SU-DHL-6 (cell line): ENCODE measurements around the gene SYNRG.

Source experiments
- H2AFZ ChIP-seq: fragments of 200-600 bp; sonication (generic); 2 replicates; pipeline ENCODE4 v1.6.1; 2014; ENCODE audit warnings: low read depth, mild to moderate bottlenecking, moderate library complexity, mixed read lengths, antibody characterized with exemption, low read length; ENCODE audit not compliant: severe bottlenecking
- H3F3A ChIP-seq: fragments of 200-600 bp; shearing (Covaris generic); 2 replicates; pipeline ENCODE4 v1.6.0; 2016; ENCODE audit warnings: antibody characterized with exemption, mild to moderate bottlenecking; ENCODE audit not compliant: insufficient read depth
- H3K27ac ChIP-seq: fragments of 200-600 bp; sonication (generic); 2 replicates; pipeline ENCODE4 v1.5.1; 2016; ENCODE audit warnings: low read depth, mild to moderate bottlenecking, low read length, moderate library complexity, mixed read lengths
- H3K27me3 ChIP-seq: fragments of 200-600 bp; sonication (generic), shearing (Covaris generic); 2 replicates; pipeline ENCODE4 v1.6.0; 2014; ENCODE audit warnings: mild to moderate bottlenecking, low read length
- H3K36me3 ChIP-seq: fragments of 200-600 bp; sonication (generic); 2 replicates; pipeline ENCODE4 v1.6.1; 2014; ENCODE audit warnings: mild to moderate bottlenecking, low read length, mixed read lengths
- H3K4me2 ChIP-seq: fragments of 300-600, 200-600 bp; shearing (Covaris generic), sonication (generic); 2 replicates; pipeline ENCODE4 v1.6.0; 2014; ENCODE audit warnings: low read length, low read depth, mild to moderate bottlenecking; ENCODE audit not compliant: poor library complexity, severe bottlenecking
- H3K4me3 ChIP-seq: fragments of 200-600 bp; sonication (generic); 2 replicates; pipeline ENCODE4 v1.5.1; 2014; ENCODE audit warnings: antibody characterized with exemption, low read length, mild to moderate bottlenecking, mixed read lengths; ENCODE audit not compliant: insufficient read depth, poor library complexity, severe bottlenecking
- H3K79me2 ChIP-seq: fragments of 200-600 bp; sonication (generic); 2 replicates; pipeline ENCODE4 v1.6.1; 2014; ENCODE audit warnings: mild to moderate bottlenecking, low read length, moderate library complexity; ENCODE audit not compliant: insufficient read depth
- H3K9ac ChIP-seq: fragments of 200-600 bp; sonication (generic); 2 replicates; pipeline ENCODE4 v1.7.0; 2014; ENCODE audit warnings: mild to moderate bottlenecking, low read length
- H3K9me2 ChIP-seq: fragments of 200-600 bp; sonication (generic); replicated peaks from 2 replicates; pipeline ENCODE4 v1.6.1; 2014; ENCODE audit warnings: low read length; ENCODE audit not compliant: insufficient read depth
- H3K9me3 ChIP-seq: fragments of 200-600 bp; sonication (generic); 2 replicates; pipeline ENCODE4 v1.6.1; 2014; ENCODE audit warnings: low read length, mixed read lengths; ENCODE audit not compliant: insufficient read depth
- H4K20me1 ChIP-seq: fragments of 200-600 bp; sonication (generic); 2 replicates; pipeline ENCODE4 v1.6.1; 2014; ENCODE audit warnings: low read depth, mild to moderate bottlenecking, antibody characterized with exemption, low read length, moderate library complexity, mixed read lengths
- CTCF ChIP-seq: fragments of 200-600 bp; sonication (generic); IDR thresholded peaks from one replicate; pipeline ENCODE4 v1.5.1; 2017; ENCODE audit warnings: antibody characterized with exemption, mild to moderate bottlenecking, low read length, moderate library complexity; ENCODE audit not compliant: insufficient read depth, poor library complexity, severe bottlenecking
- EZH2phosphoT487 ChIP-seq: fragments of 200-600 bp; sonication (generic), shearing (Covaris generic); conservative IDR thresholded peaks from 2 replicates; pipeline ENCODE4 v1.6.1; 2018; ENCODE audit warnings: mild to moderate bottlenecking, antibody characterized with exemption, low read length, moderate library complexity, mixed read lengths

The SYNRG gene

GRCh38 chr17:37466471-37466870, 142.7 kb downstream of the SYNRG start:
- peaks cover 19% of the 10 kb centered on the region; the same call in 1 of the 2 replicates for H3K36me3 ChIP-seq
- no peaks in the 10 kb centered on the region for H4K20me1 ChIP-seq
- no peak overlapping the region for H3K4me2 ChIP-seq
- H3F3A ChIP-seq: no peaks in the 10 kb centered on the region
- no peaks in the 10 kb centered on the region for H3K9me2 ChIP-seq
- H2AFZ ChIP-seq: no peak overlapping the region
- no peak for TF ChIP-seq CTCF
- no peak for TF ChIP-seq EZH2phosphoT487
- no peaks in the 10 kb centered on the region for H3K9me3 ChIP-seq
- H3K27ac ChIP-seq: no peak overlapping the region
- H3K4me3 ChIP-seq: no peak overlapping the region
- no peaks in the 10 kb centered on the region for H3K27me3 ChIP-seq
- H3K9ac ChIP-seq: no peak overlapping the region
- no peaks in the 10 kb centered on the region for H3K79me2 ChIP-seq

- Histone ChIP-seq H3F3A (no peaks in the 10 kb centered on the region), H2AFZ (no peak overlapping the region), H3K9ac (no peak overlapping the region), H3K9me2 (no peaks in the 10 kb centered on the region), H3K4me2 (no peak overlapping the region), H3K27me3 (no peaks in the 10 kb centered on the region), H3K27ac (no peak overlapping the region), H3K36me3 (peaks cover 15% of the 10 kb centered on the region; the same call in 1 of the 2 replicates), H3K9me3 (no peaks in the 10 kb centered on the region), H3K79me2 (no peaks in the 10 kb centered on the region), H3K4me3 (no peak overlapping the region), H4K20me1 (no peaks in the 10 kb centered on the region)
- TF ChIP-seq CTCF (no peak), EZH2phosphoT487 (no peak)
These were observed 144.1 kb downstream of the SYNRG start for GRCh38 chr17:37465069-37465616.
